Measurements from ENCODE around the gene CCT5.
"Not testable (repeated sequence)": the region's sequence is repeated elsewhere in the genome, so short reads cannot be mapped to it uniquely, and the experiment has no call there.

CCT5 gene

DNA sequence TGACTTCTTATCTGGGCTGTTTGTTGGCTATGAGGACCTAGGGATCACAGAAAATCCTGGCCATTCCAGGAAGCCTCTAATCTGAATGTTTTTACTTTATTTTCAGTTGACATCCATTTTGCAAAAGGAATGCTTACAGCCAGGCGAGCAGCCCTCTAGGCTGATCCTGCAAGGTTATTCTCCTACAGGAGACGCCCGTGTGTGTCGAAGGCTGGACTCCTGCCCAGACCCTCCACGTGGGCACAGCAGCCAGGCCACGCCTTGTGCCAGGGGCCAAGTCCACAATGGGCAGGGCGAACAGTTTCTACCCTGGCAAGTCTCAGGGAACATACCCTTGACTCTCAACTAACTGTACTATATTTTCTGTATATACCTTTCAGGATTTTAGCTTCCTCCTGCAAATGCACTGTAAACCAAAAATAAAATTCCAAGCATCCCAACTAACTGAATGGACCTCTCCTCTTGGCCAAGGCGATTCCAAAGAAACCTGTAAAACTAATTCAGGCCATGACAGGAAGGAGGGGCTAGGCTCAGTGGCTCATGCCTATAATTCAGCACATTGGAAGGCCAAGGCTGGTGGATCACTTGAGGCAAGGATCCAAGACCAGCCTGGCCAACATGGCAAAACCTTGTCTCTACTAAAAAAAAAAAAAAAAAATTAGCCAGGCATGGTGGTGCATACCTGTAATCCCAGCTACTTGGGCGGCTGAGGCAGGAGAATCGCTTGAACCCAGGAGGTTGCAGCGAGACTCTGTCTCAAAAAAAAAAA, 51.9 kb downstream of the CCT5 start:
- no peak for DNase-seq (ENCODE audit: low read depth in 3 of 3)

DNA sequence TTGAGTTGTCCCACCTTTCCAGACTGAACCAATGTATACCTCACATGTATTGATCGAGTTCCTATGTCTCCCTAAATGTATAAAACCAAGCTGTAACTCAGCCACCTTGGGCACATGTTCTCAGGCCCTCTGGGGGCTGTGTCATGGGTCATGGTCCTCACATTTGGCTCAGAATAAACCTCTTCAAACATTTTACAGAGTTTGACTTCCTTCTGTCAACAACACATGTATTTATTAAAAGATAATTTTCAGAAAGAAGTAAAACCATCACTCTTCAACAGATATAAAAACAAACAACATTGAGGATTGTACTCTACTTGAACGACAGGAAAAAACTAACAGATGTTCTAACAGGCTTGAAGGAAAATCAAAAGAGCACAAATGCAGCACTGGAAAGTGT, 53.1 kb downstream of the CCT5 start:
- no peak for DNase-seq (ENCODE audit: low read depth in 3 of 3)

DNA sequence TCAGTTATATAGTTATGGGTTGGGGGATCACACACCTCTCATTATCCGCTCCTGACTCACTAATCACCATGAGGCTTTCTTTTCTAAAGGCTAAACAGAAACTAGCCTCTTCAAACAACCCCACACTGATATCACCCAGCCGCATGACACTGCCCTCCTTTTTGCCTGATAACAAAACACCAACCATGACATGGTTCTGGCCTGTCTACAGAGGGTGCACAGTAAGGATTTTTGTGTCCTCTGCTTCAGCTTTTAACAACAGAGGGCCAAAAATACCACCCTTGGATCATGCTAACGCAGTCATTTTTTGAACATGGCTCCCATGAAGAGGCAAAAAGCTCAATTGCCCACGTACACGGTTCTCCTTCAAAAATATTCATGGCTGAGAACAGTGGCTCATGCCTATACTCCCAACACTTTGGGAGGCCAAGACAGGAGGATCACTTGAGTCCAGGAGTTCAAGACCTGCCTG, 53.7 kb downstream of the CCT5 start:
- no peak for DNase-seq (ENCODE audit: low read depth in 3 of 3)

DNA sequence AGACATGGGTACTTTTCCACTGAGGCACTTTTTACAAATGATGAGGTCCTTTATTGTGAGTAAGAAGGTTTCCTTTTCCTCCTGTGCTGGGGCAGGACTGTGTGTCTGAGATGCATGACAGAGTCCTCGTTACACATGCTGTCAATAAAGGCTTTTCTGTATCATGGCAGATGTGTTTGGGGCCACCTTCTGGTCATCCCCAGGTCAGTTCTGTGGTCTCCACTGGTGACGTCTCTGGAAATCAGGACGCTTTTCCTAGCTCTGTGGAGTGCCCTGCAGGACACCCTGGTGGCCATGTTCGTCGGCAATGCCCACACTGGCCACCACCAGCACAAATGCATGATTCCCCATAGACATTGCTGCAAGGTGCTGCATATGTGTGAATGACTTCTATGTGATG, 54.9 kb downstream of the CCT5 start:
- no peak for DNase-seq (ENCODE audit: low read depth in 3 of 3)

DNA sequence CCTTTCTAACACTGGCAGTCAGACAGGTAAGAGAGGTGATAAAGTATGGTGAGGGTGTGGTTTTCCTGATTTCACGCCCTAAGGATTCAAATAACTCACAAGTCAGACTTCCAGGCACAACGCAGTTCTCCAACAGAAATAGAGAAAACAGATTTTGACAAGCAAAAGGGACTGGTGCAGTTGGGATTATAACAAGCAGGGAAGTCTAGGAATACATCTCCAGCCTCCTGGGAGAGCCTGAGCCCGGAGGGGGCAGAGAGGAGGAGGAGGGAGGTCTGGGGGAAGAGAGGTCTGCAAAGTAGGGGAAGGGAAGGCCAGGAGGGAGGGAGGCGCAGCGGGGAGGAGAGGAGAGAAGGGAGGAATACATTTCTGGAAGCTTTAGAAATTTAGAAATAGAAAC, 56.0 kb downstream of the CCT5 start:
- no peak for DNase-seq (ENCODE audit: low read depth in 3 of 3)

DNA sequence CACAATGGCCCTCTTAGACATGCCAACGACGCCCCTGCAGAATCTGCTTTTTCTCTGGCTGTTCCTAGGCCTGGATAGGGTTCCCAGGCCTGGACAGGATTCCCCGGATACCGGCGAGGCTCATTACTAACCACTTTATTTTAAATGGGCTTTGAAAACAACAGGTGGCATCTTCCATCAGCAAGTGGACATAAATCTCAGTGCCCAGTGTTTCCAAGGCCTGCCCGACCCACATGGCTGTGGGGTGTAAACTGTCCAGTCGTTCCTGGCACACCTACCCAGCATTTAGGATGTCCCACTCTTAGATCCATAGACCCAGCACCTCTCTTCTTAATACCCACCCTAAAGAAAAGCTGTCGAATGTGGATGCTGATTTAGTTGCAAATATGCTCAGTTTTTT, 56.7 kb downstream of the CCT5 start:
- no peak for DNase-seq (ENCODE audit: low read depth in 3 of 3)

DNA sequence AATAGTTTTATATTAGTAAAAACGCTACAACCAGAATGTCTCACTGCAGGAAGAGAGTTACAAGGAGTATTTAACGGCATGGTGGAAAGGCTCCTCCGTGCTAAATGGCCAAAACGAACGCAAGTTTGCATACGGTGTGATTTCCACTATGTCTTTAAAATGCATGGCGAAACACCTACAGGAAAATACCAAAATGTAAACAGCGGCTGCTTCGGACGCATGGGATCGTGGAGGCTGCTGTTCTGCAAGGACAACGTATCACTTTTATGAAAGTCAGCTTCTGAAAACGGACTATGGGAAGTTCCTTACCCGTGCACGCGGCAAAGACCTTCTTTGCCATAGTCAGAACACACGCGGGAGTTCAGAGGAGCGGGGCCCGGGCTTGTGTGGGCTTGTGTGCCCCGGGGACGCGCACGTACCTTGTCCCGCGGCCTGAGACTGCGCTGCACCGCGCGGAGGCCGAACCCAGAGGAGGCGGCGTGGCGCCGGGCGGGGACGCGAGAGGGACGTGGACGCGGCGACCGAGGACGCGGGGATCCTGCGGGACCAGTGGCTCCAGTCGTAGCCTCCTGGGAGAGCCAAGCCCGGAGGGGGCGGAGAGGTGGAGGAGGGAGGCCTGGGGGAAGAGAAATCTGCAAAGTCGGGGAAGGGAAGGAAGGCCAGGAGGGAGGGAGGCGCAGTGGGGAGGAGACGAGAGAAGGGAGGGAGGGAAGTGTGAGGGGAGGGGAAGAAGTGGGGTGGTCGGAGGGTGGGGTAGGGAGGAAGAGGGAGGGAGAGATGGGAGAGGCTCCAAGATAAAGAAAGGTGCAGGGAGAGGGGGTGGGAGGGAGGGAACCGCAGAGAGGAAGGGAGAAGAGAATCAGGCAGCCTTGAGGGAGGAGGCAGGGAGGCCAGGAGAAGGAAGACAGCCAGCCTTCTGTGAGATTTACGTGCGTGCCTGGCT, 57.4 kb downstream of the CCT5 start, which contains the start of gene CMBL:
Gene CMBL (minus strand): TSS at position 697 of the 943 bp plus-strand sequence. CDS start 17,140 bp downstream, outside the sequence.
- peak in 1 of 3 donors; percentile 19 for DNase-seq (ENCODE audit: low read depth in 3 of 3)

DNA sequence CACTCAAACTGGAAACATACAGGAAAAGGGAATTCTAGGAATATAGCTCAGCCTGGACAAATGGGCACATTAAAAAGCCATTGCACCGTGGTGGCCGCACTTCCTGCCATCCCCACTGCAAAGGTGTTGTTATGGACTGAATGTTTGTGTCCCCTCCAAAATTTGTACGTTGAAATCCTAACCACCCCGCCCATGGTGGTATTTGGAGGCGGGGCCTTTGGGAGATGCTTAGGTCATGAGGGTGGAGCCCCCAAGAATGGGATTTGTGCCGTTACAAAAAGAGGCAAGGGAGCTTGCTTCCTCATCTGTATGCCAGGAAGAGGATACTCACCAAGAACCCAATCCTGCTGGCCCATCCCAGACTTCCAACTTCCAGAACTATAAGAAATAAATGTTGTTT, 58.8 kb downstream of the CCT5 start:
- no peak for DNase-seq (ENCODE audit: low read depth in 3 of 3)

DNA sequence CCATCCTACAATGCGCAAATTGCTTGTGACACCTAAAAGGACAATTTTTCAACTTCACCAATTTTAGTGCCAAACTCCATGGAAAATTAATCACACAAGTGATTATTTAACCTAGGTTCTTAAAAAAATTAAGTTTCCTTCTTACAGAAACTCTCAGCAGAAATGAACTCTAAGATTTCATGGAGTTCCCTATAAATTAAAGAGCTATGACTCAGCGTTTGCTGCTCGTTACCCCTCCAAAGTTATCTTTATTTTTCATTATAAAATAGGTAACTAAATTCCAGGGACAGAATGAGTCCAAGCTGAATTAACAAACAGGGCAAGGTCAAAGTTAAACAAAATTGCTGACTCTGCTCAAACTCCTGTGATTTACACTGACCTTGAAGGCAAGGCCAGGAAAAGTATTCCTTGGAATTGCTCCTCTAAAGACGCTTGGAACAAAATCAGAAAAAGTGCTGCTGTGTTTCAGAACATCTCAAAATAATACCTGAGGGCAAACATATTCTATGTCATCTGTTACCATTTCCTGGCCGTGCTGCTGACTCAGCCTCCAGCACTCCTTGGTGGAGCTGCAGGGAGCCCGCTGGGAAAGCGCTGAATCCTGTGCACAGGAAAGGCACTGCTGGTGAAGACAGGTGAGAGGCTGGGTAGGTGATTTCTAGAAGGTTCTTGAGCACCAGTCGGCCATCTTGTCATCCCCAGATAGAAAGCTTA, 60.1 kb downstream of the CCT5 start:
- no peak for DNase-seq (ENCODE audit: low read depth in 3 of 3)

DNA sequence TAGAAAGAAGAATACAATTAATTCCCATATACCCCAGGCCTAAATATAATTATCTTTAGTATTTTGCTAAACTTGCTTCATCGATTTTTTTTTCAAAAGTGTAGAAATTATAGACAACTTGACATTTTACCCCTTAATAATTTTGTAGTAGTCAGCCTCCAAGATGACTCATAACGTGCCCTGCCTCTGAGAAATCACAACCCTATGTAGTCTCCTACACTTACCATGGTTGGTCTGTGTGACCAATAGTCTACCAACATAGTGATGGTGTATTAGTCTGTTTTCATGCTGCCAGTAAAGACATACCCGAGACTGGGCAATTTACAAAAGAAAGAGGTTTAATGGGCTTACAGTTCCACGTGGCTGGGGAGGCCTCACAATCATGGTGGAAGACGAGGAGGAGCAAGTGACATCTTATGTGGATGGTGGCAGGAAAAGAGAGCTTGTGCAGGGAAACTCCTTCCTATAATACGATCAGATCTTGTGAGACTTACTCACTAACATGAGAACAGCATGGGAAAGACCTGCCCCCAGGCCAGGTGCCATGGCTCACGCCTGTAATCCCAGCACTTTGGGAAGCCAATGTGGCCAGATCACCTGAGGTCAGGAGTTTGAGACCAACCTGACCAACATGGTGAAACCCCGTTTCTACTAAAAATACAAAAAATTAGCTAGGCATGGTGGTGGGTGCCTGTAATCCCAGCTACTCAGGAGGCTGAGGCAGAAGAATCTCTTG, 60.9 kb downstream of the CCT5 start:
- not testable (repeated sequence) for DNase-seq (ENCODE audit: low read depth in 3 of 3)

DNA sequence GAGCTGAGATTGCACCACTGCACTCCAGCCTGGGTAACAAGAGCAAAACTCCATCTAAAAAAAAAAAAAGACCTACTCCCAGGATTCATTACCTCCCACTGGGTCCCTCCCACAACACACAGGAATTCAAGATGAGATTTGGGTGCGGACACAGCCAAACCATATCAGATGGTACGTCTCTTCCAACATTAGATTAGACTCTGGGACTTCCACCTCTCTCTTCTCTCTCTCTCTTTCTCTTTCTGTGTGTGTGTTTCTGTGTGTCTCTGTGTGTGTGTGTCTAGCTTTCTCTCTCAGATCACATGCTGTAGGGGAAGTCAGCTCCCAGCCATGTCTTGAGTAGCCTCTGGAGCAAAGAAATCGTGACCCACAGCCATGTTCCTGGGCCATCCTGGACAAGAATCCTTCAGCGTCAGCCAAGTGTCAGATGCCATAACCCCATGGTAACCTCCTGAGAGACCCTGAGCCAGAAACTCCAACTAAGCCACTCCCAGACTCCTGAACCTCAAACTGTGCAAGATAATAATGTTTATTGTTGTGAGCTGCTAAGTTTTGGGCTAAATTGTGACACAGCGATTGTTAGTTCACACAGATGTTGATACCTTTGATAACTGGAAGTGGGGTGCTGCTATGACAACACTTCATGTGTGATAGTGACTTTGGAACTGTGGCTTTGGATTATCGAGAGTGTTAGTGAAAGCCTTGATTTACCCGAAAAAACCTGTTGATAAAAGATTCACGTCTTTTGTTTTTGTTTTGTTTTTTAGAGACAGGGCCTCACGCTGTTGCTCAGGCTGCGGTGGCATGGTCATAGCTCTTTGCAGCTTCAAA, 61.7 kb downstream of the CCT5 start:
- DNase-seq (ENCODE audit: low read depth in 3 of 3), result no peak

DNA sequence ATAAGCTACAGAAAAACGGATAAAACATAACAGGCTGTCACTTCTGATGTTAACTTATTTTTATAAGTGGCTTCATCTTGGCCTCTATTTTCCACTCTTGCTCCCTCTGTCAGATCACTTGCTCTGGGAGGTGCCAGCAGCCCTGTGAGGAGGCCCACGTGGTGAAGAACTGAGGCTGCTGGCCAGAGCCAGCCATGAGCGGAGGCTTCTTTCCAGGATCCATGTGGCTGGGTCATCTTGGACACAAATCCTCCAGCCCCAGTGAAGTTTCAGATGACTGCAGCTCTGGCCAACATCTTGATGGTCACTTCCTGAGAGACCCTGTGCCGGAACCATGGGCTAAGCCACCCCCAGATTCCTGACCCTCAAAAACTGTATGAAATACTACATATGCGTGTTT, 65.1 kb downstream of the CCT5 start:
- DNase-seq (ENCODE audit: low read depth in 3 of 3), result no peak

Measured in stimulated activated CD4-positive, alpha-beta T cell treated with anti-CD3 and anti-CD28 coated beads, TNF-alpha, amount 100 ng/mL, for 48 hours (primary cell).